A549 (cell line): ENCODE data around the gene COQ10A. TPM values are rescaled to one million over a fixed set of nuclear protein-coding genes. Genes with fewer than 3 reads are reported as not detected.
"Not testable (repeated sequence)": the region's sequence is repeated elsewhere in the genome, so short reads cannot be mapped to it uniquely, and the experiment has no call there.

Experiments used
- ATAC-seq, 2 experiments: fragments of 200-7000 bp in 1 of 2; fragments of >200 bp in 1 of 2; cut with Nextera tagmentation in 1 of 2; cut with Tn5 transposase in 1 of 2; 3 replicates each; pipeline versions ENCODE4 v1.8.0 to v1.9.1; 2018 to 2020; ENCODE audit warnings: mild to moderate bottlenecking in 1 of 2, moderate library complexity in 1 of 2
- CTCF ChIA-PET: fragments of 300-600 bp; sonication (Branson Sonifier 250); formaldehyde crosslinking; extraction: SDS; loops from one replicate; lab custom pipeline; 2021; ENCODE audit warnings: antibody characterized with exemption, inconsistent platforms; lab: Yijun Ruan, JAX
- POLR2A ChIA-PET: fragments of 350-600 bp; formaldehyde crosslinking; extraction: SDS; loops from one replicate; lab custom pipeline; 2021; ENCODE audit warnings: antibody characterized with exemption, inconsistent platforms; lab: Yijun Ruan, JAX
- DNase-seq, 2 experiments: peaks; one replicate each; pipeline versions ENCODE4 v3.0.0 to v3.0.0-alpha.2; 2011 to 2016; ENCODE audit warnings: low read depth in 1 of 2, low spot score in 1 of 2
- FAIRE-seq: peaks from 2 replicates; lab custom pipeline; 2011; peaks lifted over from hg19 to GRCh38; lab: Jason Lieb, UNC
- H3K27ac ChIP-seq, 2 experiments: fragments of >200 bp; sonication (Bioruptor Twin); formaldehyde crosslinking; 3 replicates each; pipeline ENCODE4 v1.5.1; 2016 to 2017
- H3K4me1 ChIP-seq: fragments of >200 bp; sonication (Bioruptor Twin); formaldehyde crosslinking; 3 replicates; pipeline ENCODE4 v1.6.1; 2016
- H3K4me2 ChIP-seq: fragments of >200 bp; sonication (Bioruptor Twin); formaldehyde crosslinking; 3 replicates; pipeline ENCODE4 v1.6.1; 2016
- H3K4me3 ChIP-seq: fragments of >200 bp; sonication (Bioruptor Twin); formaldehyde crosslinking; 3 replicates; pipeline ENCODE4 v1.5.1; 2016
- H3K9me3 ChIP-seq: fragments of >200 bp; sonication (Bioruptor Twin); formaldehyde crosslinking; 3 replicates; pipeline ENCODE4 v1.6.1; 2016
- ESRRA ChIP-seq: fragments of 150-350 bp; IDR thresholded peaks from 2 replicates; pipeline ENCODE4 v1.6.1; 2014; ENCODE audit warnings: mild to moderate bottlenecking, low read length, borderline replicate concordance
- FOXS1 ChIP-seq: fragments of 250-450 bp; sonication (Bioruptor Pico); IDR thresholded peaks from 2 replicates; pipeline ENCODE4 v1.5.0; 2020; ENCODE audit warnings: mild to moderate bottlenecking, moderate library complexity
- JUNB ChIP-seq: fragments of >200 bp; sonication (Bioruptor Twin); formaldehyde crosslinking; IDR thresholded peaks from 2 replicates; pipeline ENCODE4 v1.6.1; 2016
- RAD21 ChIP-seq, 2 experiments: fragments of >200 bp in 1 of 2; sonication (Bioruptor Twin) in 1 of 2; formaldehyde crosslinking in 1 of 2; IDR thresholded peaks in 1 of 2; conservative IDR thresholded peaks in 1 of 2; 2 replicates in 1 of 2; 3 replicates in 1 of 2; pipeline ENCODE4 v1.6.1; 2012 to 2018; ENCODE audit warnings: inconsistent platforms in 1 of 2
- SMC3 ChIP-seq: fragments of >200 bp; sonication (Bioruptor Twin); formaldehyde crosslinking; IDR thresholded peaks from 3 replicates; pipeline ENCODE4 v1.6.1; 2018; ENCODE audit warnings: inconsistent platforms
- ZC3H11A ChIP-seq: fragments of 450-650 bp; IDR thresholded peaks from 2 replicates; pipeline ENCODE4 v1.6.1; 2014; ENCODE audit warnings: antibody characterized with exemption, mild to moderate bottlenecking
- ZNF302 ChIP-seq: fragments of 250-450 bp; sonication (Bioruptor Pico); IDR thresholded peaks from 2 replicates; pipeline ENCODE4 v1.9.0; 2021; ENCODE audit warnings: inconsistent platforms, mild to moderate bottlenecking, moderate library complexity
- WGBS: methylation state at CpG from one replicate; pipeline ENCODE4 v1.1.6; 2017; ENCODE audit errors: missing lambda C conversion rate; 5-methylcytosine and 5-hydroxymethylcytosine counted together
- polyA plus RNA-seq, 4 experiments: library from polyadenylated mRNA; depleted of rRNA in 3 of 4; stranded (reverse); fragments of >200 nt; fragmentation: RNase III in 1 of 4; extraction: RNeasy Plus Mini Kit Qiagen cat#74134 plus additional on column Dnase treatment in 1 of 4; gene quantifications; 2 replicates in 3 of 4; 3 replicates in 1 of 4; pipeline ENCODE4 v1.2.3, GENCODE V29; 2011 to 2017
- TF ChIP-seq, protein P1 (sequence below): fragments of >200 bp; sonication (Bioruptor Twin); formaldehyde crosslinking; IDR thresholded peaks from 3 replicates; pipeline ENCODE4 v1.5.1; 2016

Gene COQ10A
- polyA plus RNA-seq, 2 of the 4 experiments (the other 2 are of a cell fraction), result 23.5 to 40.9 TPM

DNA sequence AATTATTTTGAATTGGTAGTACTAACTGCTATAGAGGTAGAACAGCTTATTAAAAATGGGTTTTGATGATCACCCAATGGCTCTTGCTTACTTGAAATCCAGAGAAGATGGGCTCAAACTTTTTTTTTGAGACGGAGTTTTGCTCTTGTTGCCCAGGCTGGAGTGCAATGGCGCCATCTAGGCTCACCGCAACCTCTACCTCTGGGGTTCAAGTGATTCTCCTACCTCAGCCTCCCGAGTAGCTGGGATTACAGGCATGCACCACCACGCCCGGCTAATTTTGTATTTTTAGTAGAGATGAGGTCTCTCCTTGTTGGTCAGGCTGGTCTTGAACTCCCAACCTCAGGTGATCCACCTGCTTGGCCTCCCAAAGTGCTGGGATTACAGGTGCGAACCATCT is 3.8 kb upstream of the COQ10A start:
- CTCF ChIA-PET, result interaction anchor here (0.7 to 9.6 kb wide), 5 partner anchors 15 to 201 kb away, joined by 3 to 101 read pairs (median 8); partner anchors contain the start of gene SMARCC2
- not testable (repeated sequence) for H3K4me2 ChIP-seq, H3K9me3 ChIP-seq, H3K4me3 ChIP-seq, ATAC-seq, FAIRE-seq, DNase-seq
- Histone ChIP-seq H3K4me1 (peaks cover 43% of the 10 kb centered on the region), H3K27ac (peak overlapping the region in 1 of 2 experiments; percentile 86; a peak in 3 of 6 replicates)
- TF ChIP-seq, protein P1, sequence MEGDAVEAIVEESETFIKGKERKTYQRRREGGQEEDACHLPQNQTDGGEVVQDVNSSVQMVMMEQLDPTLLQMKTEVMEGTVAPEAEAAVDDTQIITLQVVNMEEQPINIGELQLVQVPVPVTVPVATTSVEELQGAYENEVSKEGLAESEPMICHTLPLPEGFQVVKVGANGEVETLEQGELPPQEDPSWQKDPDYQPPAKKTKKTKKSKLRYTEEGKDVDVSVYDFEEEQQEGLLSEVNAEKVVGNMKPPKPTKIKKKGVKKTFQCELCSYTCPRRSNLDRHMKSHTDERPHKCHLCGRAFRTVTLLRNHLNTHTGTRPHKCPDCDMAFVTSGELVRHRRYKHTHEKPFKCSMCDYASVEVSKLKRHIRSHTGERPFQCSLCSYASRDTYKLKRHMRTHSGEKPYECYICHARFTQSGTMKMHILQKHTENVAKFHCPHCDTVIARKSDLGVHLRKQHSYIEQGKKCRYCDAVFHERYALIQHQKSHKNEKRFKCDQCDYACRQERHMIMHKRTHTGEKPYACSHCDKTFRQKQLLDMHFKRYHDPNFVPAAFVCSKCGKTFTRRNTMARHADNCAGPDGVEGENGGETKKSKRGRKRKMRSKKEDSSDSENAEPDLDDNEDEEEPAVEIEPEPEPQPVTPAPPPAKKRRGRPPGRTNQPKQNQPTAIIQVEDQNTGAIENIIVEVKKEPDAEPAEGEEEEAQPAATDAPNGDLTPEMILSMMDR, result 0 out of 3 replicates have a peak, but pooled peaks have one; percentile 22
- 95% methylated on average over 7 of the region's 7 CpGs for WGBS
- POLR2A ChIA-PET, result interaction anchor here (0.6 kb wide), 1 partner anchor 25 kb away, joined by 13 read pairs; no protein-coding TSS in a partner anchor

DNA sequence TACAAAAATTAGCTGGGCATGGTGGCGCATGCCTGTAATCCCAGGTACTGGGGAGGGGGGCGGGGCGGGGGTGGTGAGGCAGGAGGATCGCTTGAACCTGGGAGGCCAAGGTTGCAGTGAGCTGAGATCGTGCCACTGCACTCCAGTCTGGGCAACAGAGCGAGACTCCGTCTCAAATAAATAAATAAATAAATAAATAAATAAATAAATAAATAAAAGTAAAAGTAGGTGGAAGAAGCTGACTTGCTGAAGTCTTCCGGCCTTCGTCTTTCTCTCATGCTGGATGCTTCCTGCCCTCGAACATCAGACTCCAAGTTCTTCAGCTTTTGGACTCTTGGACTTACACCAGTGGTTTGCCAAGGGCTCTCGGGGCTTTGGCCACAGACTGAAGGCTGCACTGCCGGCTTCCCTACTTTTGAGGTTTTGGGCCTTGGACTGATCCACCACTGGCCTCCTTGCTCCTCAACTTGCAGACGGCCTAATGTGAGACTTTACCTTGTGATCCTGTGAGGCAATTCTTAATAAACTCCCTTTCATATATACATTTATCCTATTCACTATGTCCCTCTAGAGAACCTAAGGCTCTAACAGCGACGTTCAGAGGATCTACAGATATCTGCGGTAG is 562 bp upstream of the COQ10A start:
- POLR2A ChIA-PET, result interaction anchor here (0.6 to 2.2 kb wide), 11 partner anchors 9 to 422 kb away, joined by 3 to 16 read pairs (median 8); partner anchors contain the start of genes ANKRD52, CNPY2, PTGES3 and RNF41
- peak; percentile 95 for TF ChIP-seq ZC3H11A
- 55% methylated on average over 14 of the region's 16 CpGs for WGBS
- CTCF ChIA-PET, result interaction anchor here (0.6 to 9.8 kb wide), 23 partner anchors 9 to 198 kb away, joined by 3 to 146 read pairs (median 4); partner anchors contain the start of genes ANKRD52, PAN2, SMARCC2 and ZC3H10
- Histone ChIP-seq H3K4me1 (peaks cover 27% of the 10 kb centered on the region), H3K4me2 (peak overlapping the region; percentile 85), H3K4me3 (peak overlapping the region; percentile 47), H3K27ac (peak overlapping the region; percentile 77 to 93)
- not testable (repeated sequence) for ATAC-seq, H3K9me3 ChIP-seq, DNase-seq, FAIRE-seq

DNA sequence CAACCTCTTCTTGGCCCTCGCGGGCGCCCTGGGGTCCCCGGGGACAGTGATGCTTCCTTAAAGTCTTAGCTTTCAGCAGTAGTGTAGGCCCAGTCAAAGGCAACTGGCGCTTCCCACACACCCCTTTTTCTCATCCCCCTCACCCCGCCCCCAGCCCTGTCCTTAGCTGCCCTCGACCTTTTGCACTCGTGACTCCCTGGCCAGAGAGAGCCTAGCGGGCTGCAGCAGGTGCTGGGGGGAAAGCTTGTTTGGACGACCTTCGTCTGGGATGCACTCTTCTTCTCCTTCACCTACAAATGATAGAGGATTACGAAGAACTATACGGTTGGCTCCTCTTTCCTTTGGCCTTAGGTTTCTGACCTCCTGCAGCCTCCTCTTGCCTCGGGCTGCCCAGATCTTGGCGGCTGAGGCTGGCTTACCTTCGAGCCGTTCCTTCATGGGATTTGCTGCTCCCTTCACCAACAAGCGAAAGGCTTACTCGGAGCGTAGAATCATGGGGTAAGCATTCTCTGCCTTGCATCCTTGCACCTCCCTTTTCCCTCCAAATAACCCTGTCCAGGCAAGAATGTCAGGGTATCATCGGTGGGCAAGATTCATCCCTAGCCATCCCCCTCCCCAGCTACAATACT is 815 bp downstream of the COQ10A start:
- POLR2A ChIA-PET, result interaction anchor here (1.0 to 2.2 kb wide), 7 partner anchors 8 to 210 kb away, joined by 3 to 16 read pairs (median 9); partner anchors contain the start of genes ANKRD52 and RNF41

DNA sequence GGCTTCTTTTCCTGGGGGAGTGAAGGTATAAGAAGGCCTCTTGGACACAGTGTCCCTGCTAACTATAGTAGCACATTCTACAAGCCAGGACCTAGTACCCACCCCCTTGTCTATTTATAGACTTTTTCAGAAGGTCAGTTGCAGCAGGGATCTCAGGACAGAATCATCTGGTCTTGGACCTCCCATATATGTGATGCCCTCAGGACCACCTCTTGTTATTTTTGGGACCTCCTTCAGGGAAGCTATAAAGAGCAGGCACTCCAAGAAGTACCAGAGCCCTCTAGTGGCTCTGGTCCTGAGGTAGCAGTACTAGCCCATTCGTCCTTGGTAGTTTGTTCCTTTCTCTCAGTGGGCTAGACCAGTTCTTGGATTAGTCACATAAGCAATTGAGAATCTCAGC is 4.3 kb downstream of the COQ10A start:
- POLR2A ChIA-PET, result interaction anchor here (1.3 kb wide), 1 partner anchor 49 kb away, joined by 4 read pairs; the partner anchor contains the start of gene RNF41
- H3K4me3 ChIP-seq, result no peak overlapping the region
- DNase-seq (peak; percentile 48 to 50), FAIRE-seq (no peak), ATAC-seq (peak; percentile 45 to 51; a peak in 4 of 6 replicates)
- peaks cover 10% of the 10 kb centered on the region; the same call in 2 of the 3 replicates for H3K4me1 ChIP-seq
- CTCF ChIA-PET, result interaction anchor here (0.7 to 9.8 kb wide), 11 partner anchors 15 to 153 kb away, joined by 3 to 146 read pairs (median 4); partner anchors contain the start of genes ANKRD52, SMARCC2 and ZC3H10
- WGBS, result 47% methylated on average over 1 of the region's 1 CpG
- 0 out of 3 replicates have a peak, but pooled peaks have one; percentile 26 for TF ChIP-seq SMC3
- TF ChIP-seq, protein P1, result peak; percentile 59
- peak; percentile 31 to 52; a peak in 3 of 5 replicates for TF ChIP-seq RAD21 (conservative IDR thresholded peaks at IDR 0.05 in 1 of 2, IDR thresholded peaks at IDR 0.05 in 1 of 2)
- 0 out of 2 replicates have a peak, but pooled peaks have one; percentile 30 for TF ChIP-seq ZNF302 (CRISPR knock-in tag)
- TF ChIP-seq JUNB, result no peak
- no peak overlapping the region for H3K27ac ChIP-seq
- H3K9me3 ChIP-seq, result no peaks in the 10 kb centered on the region
- no peak overlapping the region for H3K4me2 ChIP-seq

More for the DNA sequence above, 815 bp downstream of the COQ10A start:
- peaks cover 13% of the 10 kb centered on the region for H3K4me1 ChIP-seq
- DNase-seq, result no peak
- CTCF ChIA-PET, result interaction anchor here (0.6 to 9.8 kb wide), 18 partner anchors 9 to 196 kb away, joined by 3 to 146 read pairs (median 6); partner anchors contain the start of genes ANKRD52, PAN2, SMARCC2 and ZC3H10
- peak overlapping the region; percentile 47 for H3K4me3 ChIP-seq
- H3K27ac ChIP-seq, result peak overlapping the region; percentile 77 to 93
- H3K4me2 ChIP-seq, result peak overlapping the region; percentile 85
- 0 out of 2 replicates have a peak, but pooled peaks have one; percentile 49 for TF ChIP-seq ESRRA
- no peak for TF ChIP-seq FOXS1 (CRISPR knock-in tag)
- peak; percentile 6 to 28; a peak in 5 of 6 replicates for ATAC-seq
- no peaks in the 10 kb centered on the region for H3K9me3 ChIP-seq
- no peak for FAIRE-seq
- WGBS, result 35% methylated on average over 21 of the region's 21 CpGs

DNA sequence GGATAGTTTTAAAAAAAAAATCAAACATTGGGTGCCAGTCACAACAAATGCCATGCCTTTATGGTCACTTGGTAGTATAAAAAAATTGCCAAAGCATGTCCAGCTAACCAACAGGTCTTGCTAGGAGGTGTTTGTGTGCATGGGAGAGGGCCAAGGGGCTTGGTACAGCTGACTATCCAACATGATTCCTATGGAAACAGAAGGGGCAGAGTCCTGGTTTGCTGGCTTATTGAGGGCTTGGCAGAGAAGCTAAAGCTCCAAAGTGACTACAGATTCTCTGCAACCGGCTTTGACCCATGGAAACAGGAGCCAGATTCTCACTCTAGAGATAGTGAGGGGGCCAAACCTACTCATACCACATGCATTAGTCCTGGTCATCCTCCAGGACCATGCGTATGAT is 5.7 kb downstream of the COQ10A start:
- H3K27ac ChIP-seq, H3K9me3 ChIP-seq, POLR2A ChIA-PET, DNase-seq, ATAC-seq, H3K4me2 ChIP-seq, FAIRE-seq, H3K4me3 ChIP-seq, H3K4me1 ChIP-seq: not testable (repeated sequence)
- CTCF ChIA-PET, result interaction anchor here (1.3 to 9.8 kb wide), 3 partner anchors 19 to 64 kb away, joined by 3 to 146 read pairs (median 3); partner anchors contain the start of gene ANKRD52
- WGBS, result 91% methylated on average over 2 of the region's 2 CpGs
